Subcutaneous adipose tissue (tissue), 4 donors: ENCODE measurements around the gene E2F4. TPM values are rescaled to one million over a fixed set of nuclear protein-coding genes. Genes with fewer than 3 reads are reported as not detected.

Source experiments
- total RNA-seq, 4 donors: library from RNA; depleted of rRNA; stranded (reverse); fragments of >200 nt; gene quantifications; one replicate each; pipeline ENCODE4 v1.1.0, GENCODE V29; 2016
- TF ChIP-seq, protein P1 (sequence below): fragments of 450-650 bp; IDR thresholded peaks from one replicate; pipeline ENCODE4 v1.5.1; 2016; ENCODE audit warnings: low read depth, mild to moderate bottlenecking, control low read depth, antibody characterized with exemption, moderate library complexity

The E2F4 gene
- total RNA-seq, 4 donors from 2014 or later = 48.1 to 70.8 (median 58.9) TPM

DNA sequence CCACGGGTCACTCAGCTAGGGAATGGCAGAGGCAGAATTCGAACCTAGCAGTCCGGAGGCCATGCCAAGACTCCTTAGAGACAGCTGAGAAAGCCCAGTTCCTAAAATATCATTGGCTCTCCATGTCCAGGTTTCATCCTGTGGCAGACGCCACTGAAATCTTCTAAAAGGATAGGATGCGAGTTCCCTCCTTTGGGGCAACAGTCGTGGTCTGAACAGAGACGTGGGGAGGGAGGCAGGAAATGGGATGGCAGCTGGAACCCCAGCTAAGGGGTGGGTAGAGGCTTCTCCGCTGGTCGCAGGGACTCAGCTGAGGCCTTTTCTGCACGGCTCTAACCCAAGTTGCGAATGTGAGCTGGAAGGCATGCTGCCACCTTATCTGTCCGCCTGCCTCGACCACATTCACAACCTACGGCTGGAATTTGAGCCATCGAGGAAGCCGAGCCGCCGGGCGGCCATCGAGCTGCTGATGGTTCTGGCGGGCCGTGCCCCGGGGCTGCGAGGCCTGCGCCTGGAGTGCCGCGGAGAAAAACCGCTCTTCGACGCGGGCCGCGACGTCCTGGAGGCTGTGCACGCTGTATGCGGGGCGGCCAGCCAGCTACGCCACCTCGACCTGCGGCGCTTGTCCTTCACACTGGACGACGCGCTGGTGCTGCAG lies 29.3 kb upstream of the E2F4 start:
- TF ChIP-seq, protein P1, sequence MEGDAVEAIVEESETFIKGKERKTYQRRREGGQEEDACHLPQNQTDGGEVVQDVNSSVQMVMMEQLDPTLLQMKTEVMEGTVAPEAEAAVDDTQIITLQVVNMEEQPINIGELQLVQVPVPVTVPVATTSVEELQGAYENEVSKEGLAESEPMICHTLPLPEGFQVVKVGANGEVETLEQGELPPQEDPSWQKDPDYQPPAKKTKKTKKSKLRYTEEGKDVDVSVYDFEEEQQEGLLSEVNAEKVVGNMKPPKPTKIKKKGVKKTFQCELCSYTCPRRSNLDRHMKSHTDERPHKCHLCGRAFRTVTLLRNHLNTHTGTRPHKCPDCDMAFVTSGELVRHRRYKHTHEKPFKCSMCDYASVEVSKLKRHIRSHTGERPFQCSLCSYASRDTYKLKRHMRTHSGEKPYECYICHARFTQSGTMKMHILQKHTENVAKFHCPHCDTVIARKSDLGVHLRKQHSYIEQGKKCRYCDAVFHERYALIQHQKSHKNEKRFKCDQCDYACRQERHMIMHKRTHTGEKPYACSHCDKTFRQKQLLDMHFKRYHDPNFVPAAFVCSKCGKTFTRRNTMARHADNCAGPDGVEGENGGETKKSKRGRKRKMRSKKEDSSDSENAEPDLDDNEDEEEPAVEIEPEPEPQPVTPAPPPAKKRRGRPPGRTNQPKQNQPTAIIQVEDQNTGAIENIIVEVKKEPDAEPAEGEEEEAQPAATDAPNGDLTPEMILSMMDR = no peak

GRCh38 chr16:67163164-67163998 lies 28.6 kb upstream of the E2F4 start:
- TF ChIP-seq, protein P1 = no peak

- TF ChIP-seq, protein P1 = no peak
Measured at GRCh38 chr16:67163999-67164558, 27.9 kb upstream of the E2F4 start.

DNA sequence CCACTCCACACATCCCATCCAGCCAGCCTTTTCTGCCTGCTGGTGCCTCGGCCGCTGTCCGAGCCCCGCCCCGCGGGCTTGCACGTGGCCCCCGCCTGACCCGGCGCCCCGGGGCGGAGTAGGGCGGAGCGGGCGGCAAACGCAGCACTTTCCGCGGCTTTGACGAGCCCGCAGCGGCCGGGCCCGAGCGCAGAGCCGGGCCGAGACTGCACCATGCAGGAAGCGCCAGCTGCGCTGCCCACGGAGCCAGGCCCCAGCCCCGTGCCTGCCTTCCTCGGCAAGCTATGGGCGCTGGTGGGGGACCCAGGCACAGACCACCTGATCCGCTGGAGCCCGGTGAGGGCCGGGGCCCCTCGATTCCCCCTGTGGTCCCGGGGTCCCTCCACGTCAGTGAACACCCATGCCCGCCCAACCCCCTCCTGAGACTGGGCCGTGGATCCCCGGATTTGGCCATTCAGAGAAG lies 27.3 kb upstream of the E2F4 start, which contains the start of gene HSF4:
Gene HSF4 (plus strand): TSS at position 147 of the 463 bp plus-strand sequence. CDS start 67 bp downstream, at position 214.
- TF ChIP-seq, protein P1 = no peak

GRCh38 chr16:67165121-67166078 lies 26.6 kb upstream of the E2F4 start:
- TF ChIP-seq, protein P1 = no peak

DNA sequence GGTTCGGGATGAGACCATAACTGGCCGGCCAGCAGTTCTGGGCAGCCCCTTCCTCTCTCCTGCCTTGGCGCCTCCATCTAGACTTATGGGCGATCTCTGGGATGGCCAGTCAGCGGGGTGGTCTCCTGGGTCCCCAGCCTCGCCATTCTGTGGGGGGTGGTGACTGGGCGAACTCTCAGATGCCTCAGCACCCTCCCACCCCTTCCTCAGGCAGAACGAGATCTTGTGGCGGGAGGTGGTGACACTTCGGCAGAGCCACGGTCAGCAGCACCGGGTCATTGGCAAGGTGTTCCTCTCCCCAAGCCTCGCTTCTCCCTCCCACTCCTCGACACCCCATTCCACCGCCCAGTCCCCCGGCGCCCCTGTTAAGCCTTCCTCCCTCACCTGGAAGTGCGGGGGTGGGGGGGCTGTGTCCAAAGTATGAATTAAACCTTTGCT lies 25.8 kb upstream of the E2F4 start:
- TF ChIP-seq, protein P1 = no peak
